ENCODE data around the gene LENG1.

DNA sequence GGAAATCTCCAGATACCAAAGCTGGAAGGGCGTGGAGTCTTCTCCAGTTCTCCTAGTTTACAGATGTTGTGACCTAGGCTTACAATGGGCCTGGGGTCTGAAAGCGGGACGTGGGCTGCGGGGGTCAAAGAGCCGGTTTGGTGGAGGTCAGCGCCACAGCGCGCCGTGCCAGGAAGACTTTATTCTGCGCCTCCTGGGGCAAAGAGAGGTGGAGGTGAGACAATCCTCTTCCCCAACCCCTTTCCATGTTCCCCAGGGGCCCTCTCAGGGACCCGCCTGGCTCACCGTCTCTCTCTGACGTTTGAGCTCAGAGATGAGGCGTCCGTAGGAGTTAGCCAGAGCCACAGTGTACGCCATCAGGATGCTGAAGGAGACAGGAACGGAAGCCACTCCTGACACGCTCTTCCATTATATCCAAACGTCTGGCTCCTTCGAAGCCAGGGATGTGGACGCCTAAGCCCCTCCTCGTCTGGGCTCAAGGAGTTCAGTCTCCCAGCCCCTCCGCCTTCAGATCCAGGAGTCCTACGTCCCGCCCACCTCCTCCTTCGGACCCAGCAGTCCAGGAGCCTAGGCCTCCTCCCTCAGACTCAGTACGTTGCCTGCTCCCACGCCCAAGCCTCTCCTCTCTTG, 776 bp upstream of the LENG1 start:
- TF ChIP-seq, protein P1, sequence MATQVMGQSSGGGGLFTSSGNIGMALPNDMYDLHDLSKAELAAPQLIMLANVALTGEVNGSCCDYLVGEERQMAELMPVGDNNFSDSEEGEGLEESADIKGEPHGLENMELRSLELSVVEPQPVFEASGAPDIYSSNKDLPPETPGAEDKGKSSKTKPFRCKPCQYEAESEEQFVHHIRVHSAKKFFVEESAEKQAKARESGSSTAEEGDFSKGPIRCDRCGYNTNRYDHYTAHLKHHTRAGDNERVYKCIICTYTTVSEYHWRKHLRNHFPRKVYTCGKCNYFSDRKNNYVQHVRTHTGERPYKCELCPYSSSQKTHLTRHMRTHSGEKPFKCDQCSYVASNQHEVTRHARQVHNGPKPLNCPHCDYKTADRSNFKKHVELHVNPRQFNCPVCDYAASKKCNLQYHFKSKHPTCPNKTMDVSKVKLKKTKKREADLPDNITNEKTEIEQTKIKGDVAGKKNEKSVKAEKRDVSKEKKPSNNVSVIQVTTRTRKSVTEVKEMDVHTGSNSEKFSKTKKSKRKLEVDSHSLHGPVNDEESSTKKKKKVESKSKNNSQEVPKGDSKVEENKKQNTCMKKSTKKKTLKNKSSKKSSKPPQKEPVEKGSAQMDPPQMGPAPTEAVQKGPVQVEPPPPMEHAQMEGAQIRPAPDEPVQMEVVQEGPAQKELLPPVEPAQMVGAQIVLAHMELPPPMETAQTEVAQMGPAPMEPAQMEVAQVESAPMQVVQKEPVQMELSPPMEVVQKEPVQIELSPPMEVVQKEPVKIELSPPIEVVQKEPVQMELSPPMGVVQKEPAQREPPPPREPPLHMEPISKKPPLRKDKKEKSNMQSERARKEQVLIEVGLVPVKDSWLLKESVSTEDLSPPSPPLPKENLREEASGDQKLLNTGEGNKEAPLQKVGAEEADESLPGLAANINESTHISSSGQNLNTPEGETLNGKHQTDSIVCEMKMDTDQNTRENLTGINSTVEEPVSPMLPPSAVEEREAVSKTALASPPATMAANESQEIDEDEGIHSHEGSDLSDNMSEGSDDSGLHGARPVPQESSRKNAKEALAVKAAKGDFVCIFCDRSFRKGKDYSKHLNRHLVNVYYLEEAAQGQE (IDR thresholded peaks at IDR 0.05; ENCODE audit: insufficient replicate concordance, low read depth), result no peak
- TF ChIP-seq, protein P2, sequence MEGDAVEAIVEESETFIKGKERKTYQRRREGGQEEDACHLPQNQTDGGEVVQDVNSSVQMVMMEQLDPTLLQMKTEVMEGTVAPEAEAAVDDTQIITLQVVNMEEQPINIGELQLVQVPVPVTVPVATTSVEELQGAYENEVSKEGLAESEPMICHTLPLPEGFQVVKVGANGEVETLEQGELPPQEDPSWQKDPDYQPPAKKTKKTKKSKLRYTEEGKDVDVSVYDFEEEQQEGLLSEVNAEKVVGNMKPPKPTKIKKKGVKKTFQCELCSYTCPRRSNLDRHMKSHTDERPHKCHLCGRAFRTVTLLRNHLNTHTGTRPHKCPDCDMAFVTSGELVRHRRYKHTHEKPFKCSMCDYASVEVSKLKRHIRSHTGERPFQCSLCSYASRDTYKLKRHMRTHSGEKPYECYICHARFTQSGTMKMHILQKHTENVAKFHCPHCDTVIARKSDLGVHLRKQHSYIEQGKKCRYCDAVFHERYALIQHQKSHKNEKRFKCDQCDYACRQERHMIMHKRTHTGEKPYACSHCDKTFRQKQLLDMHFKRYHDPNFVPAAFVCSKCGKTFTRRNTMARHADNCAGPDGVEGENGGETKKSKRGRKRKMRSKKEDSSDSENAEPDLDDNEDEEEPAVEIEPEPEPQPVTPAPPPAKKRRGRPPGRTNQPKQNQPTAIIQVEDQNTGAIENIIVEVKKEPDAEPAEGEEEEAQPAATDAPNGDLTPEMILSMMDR (IDR thresholded peaks at IDR 0.05; ENCODE audit: insufficient read depth, low read length), result no peak
- TF ChIP-seq POLR2AphosphoS5 (IDR thresholded peaks at IDR 0.05; ENCODE audit: low read depth) (no peak), GABPA (IDR thresholded peaks at IDR 0.05; ENCODE audit: low read depth) (no peak), SPI1 (IDR thresholded peaks at IDR 0.05; ENCODE audit: borderline replicate concordance, low read depth) (no peak)

Data from HL-60 (cell line).